Aorta (tissue), 5 donors: Measurements from ENCODE around the gene ZNF521. TPM values are rescaled to one million over a fixed set of nuclear protein-coding genes. Genes with fewer than 3 reads are reported as not detected.
A peak's percentile ranks its signal among the peaks of the same experiment; 100 is the strongest.

Experiments used
- ATAC-seq: fragments of 200-7000 bp; cut with Tn5 transposase; one replicate; pipeline ENCODE4 v1.9.1; 2022; ENCODE audit warnings: moderate library complexity; ENCODE audit not compliant: low FRiP score
- DNase-seq, 2 donors: peaks; one replicate each; pipeline ENCODE4 v3.0.0-alpha.2; 2020
- H3K27ac ChIP-seq, 2 donors: one replicate each; pipeline ENCODE4 v1.5.1; 2013; ENCODE audit warnings: low read length in 2 of 2, mild to moderate bottlenecking in 2 of 2, moderate library complexity in 2 of 2, control low read depth in 1 of 2, inconsistent platforms in 1 of 2, low read depth in 1 of 2
- H3K27me3 ChIP-seq, 2 donors: one replicate each; pipeline ENCODE4 v1.6.1; 2013; ENCODE audit warnings: control low read depth in 1 of 2, low read length in 1 of 2, mild to moderate bottlenecking in 1 of 2, moderate library complexity in 1 of 2; ENCODE audit not compliant: insufficient read depth in 2 of 2, control insufficient read depth in 1 of 2
- H3K36me3 ChIP-seq, 2 donors: one replicate each; pipeline ENCODE4 v1.6.1; 2013; ENCODE audit warnings: control low read depth in 1 of 2, low read length in 1 of 2, mild to moderate bottlenecking in 1 of 2; ENCODE audit not compliant: insufficient read depth in 2 of 2, control insufficient read depth in 1 of 2
- H3K4me1 ChIP-seq, 2 donors: one replicate each; pipeline ENCODE4 v1.6.1; 2013; ENCODE audit warnings: low read length in 2 of 2, control low read depth in 1 of 2, mild to moderate bottlenecking in 1 of 2, moderate library complexity in 1 of 2; ENCODE audit not compliant: insufficient read depth in 2 of 2, control insufficient read depth in 1 of 2
- H3K4me3 ChIP-seq, 2 donors: one replicate each; pipeline ENCODE4 v1.5.1; 2013; ENCODE audit warnings: low read length in 2 of 2, control low read depth in 1 of 2, mild to moderate bottlenecking in 1 of 2
- H3K9me3 ChIP-seq: one replicate; pipeline ENCODE4 v1.6.1; 2013; ENCODE audit warnings: mild to moderate bottlenecking, low read length; ENCODE audit not compliant: control insufficient read depth
- WGBS, 2 donors: extraction: QIAGEN DNeasy Blood & Tissue Kit; methylation state at CpG; one replicate each; pipeline ENCODE4 v1.1.7; 2013; 5-methylcytosine and 5-hydroxymethylcytosine counted together
- intact Hi-C, 2 donors: fragments of 100-400 bp; cut with DNase I; formaldehyde crosslinking; loops; one replicate each; pipeline versions ENCODE4 v1.14.2 to v1.15.0; 2022
- polyA plus RNA-seq, 2 donors: library from polyadenylated mRNA; stranded (reverse); fragments of 200-250 nt; gene quantifications; one replicate each; pipeline ENCODE4 v1.2.3, GENCODE V29; 2013
- total RNA-seq, 2 donors: library from RNA; stranded (reverse); fragmentation: NEBNext Ultra II Directional; extraction: Animal tissue kit (Norgen Biotek cat#: 25700); gene quantifications; one replicate each; pipeline ENCODE4 v1.2.1, GENCODE V29; 2021
- donor health status: healthy with polysubstance abuse.
- donor health status: Bipolar disorder and iron deficiency.
- donor health status: DM: no; HTN: no; CAD: no.
- donor health status: DM: no; HTN: no; CAD: no.
- donor health status: DM: yes; HTN: yes; CAD: no.

Gene ZNF521
- total and polyA plus RNA-seq, 4 donors, result 0.84 to 88.7 (median 14.6) TPM

DNA sequence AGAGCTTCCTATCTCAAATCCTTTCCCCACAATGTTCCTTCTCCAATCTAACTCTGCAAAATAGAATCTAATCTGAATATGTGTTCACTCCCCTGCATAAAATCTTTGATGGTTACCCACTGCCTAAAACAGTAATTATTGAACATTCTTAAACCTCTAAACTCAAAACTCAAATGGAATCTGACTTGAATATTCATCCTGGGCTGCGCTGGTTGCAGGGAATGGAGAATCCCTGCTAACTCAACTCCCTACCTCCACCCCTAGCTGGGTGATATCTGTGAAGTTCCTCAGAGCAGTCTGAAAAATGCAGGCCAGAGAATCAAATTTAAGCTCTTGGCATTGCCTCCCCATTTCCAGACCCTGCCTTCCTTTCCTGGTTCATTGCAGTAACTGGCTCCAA is 44.8 kb downstream of the ZNF521 start:
- H3K27ac ChIP-seq, result no peak overlapping the region
- 98 to 100% methylated on average over 1 of the region's 1 CpG for WGBS, 2 donors
- DNase-seq, result no peak
- H3K27me3 ChIP-seq, result no peaks in the 10 kb centered on the region
- no peak for ATAC-seq
- H3K4me1 ChIP-seq, result no peaks in the 10 kb centered on the region
- H3K36me3 ChIP-seq, result no peaks in the 10 kb centered on the region
- intact Hi-C loops, result loop anchor here in 1 of 2 donors (10.0 kb wide), 1 partner anchor 132 kb away; no protein-coding TSS in a partner anchor
- no peak overlapping the region for H3K4me3 ChIP-seq
- H3K9me3 ChIP-seq, result peaks cover under 1% of the 10 kb centered on the region

DNA sequence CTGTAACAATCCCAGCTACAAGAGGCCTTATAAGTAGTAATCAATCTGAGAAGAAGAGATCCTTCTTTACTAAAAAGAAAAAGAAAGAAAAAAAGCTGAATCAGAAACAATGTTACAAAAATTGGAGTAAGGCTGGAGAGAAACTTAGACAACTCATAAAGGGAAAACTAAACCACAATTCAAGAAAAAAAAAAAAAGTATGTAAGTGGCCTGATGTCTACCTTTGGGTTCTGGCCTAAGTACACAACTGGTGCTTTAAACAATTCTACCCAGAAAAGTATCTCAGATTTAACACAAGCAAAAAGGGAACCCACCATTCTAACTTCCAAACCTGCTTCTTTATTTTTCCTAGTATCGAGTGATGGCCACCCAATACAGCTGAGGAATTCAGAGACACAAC is 45.3 kb downstream of the ZNF521 start:
- WGBS, 2 donors, result 86 to 97% methylated on average over 1 of the region's 1 CpG
- ATAC-seq (no peak), DNase-seq (no peak)
- Histone ChIP-seq H3K4me3 (no peak overlapping the region), H3K9me3 (peaks cover 2% of the 10 kb centered on the region), H3K27me3 (no peaks in the 10 kb centered on the region), H3K36me3 (no peaks in the 10 kb centered on the region), H3K4me1 (no peaks in the 10 kb centered on the region), H3K27ac (no peak overlapping the region)
- intact Hi-C loops, result loop anchor here in 1 of 2 donors (10.0 kb wide), 1 partner anchor 132 kb away; no protein-coding TSS in a partner anchor

DNA sequence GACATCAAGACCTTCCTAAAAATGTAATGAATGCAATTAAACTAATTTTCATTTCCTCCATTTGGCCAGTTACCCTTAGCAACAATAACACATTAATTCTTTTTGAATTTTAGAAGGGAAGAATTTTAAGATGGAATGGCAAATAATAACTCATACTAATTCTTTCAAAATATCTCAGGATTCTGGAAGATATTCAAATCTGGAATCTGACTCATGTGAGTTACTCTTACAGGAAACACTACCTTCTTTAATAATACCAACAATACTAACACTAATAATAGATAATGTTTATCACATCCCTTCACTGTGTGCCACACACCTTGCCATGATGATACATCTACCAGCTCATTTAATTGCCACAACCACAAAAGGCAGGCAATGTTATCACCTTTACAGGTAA is 46.4 kb downstream of the ZNF521 start:
- Histone ChIP-seq H3K4me3 (no peak overlapping the region), H3K27ac (no peak overlapping the region), H3K4me1 (no peaks in the 10 kb centered on the region), H3K27me3 (no peaks in the 10 kb centered on the region), H3K36me3 (no peaks in the 10 kb centered on the region), H3K9me3 (peaks cover 2% of the 10 kb centered on the region)
- intact Hi-C loops, result loop anchor here in 1 of 2 donors (10.0 kb wide), 1 partner anchor 131 kb away; no protein-coding TSS in a partner anchor
- no peak for ATAC-seq
- no peak for DNase-seq

DNA sequence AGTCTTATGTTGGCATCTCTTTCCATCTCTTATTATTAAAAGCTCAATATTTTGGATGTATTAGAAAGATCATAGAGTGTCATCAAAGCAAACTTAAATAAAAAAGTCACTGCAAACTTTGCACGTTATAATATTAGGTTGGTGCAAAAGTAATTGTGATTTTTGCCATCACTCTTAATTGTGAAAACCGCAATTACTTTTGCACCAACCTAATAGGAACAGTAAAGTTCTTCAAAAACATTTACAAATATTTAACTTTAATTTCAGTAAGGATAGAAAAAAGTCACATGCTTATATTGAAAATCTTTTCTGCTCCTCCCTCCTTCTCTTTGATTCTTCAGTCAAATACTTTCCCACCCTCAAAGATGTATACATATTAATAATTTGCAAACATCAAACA is 51.5 kb downstream of the ZNF521 start:
- H3K36me3 ChIP-seq, result no peaks in the 10 kb centered on the region
- ATAC-seq (no peak), DNase-seq (no peak)
- peaks cover 2% of the 10 kb centered on the region for H3K9me3 ChIP-seq
- H3K27me3 ChIP-seq, result no peaks in the 10 kb centered on the region
- no peak overlapping the region for H3K27ac ChIP-seq
- H3K4me3 ChIP-seq, result no peak overlapping the region
- WGBS, 2 donors, result 89 to 92% methylated on average over 2 of the region's 2 CpGs
- no peaks in the 10 kb centered on the region for H3K4me1 ChIP-seq
- intact Hi-C loops, result loop anchor here in 1 of 2 donors (10.0 kb wide), 1 partner anchor 126 kb away; no protein-coding TSS in a partner anchor

DNA sequence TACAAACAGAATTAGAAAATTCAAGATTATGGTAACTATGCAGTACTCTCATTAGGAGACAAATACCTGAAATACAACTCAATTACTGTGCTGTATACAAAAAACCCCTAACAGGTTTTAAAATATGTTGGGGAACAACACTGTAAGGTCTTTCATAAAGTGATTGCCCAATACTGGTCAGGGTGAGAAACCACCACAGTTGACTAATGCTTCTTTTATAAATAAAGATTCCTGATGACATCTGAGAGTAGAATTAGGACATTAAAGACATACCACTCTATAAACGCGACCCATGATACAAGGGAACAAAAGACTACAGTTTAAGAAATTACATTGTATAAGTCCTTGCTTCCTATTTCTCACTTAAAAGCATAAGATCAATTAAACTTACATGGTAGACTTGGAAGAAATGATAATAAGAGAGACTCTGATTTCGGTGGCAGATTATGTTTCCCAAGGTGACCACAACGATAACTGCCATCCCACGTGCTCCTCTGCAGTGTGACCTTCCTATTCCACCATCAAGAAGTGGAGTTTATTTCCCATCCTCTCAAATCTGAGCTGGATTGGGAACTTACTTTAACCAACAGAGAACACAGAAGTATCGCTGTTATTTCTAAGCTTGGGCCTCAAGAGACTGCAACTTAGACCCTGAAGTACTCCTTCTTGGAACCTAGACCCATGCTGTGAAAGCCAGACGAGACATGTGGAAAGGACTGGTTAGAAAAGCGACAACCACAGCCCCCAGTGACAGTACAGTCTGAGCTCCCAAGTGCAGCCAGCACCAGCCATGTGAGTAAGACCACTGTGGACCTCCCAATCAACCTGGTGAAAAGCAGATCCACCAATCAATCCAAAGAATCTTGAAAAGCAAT is 52.3 kb downstream of the ZNF521 start:
- ATAC-seq, result no peak
- Histone ChIP-seq H3K4me1 (no peaks in the 10 kb centered on the region), H3K9me3 (peaks cover 2% of the 10 kb centered on the region), H3K27me3 (no peaks in the 10 kb centered on the region), H3K36me3 (no peaks in the 10 kb centered on the region), H3K4me3 (no peak overlapping the region), H3K27ac (no peak overlapping the region)
- no peak for DNase-seq
- intact Hi-C loops, result loop anchor here in 1 of 2 donors (10.0 kb wide), 1 partner anchor 125 kb away; no protein-coding TSS in a partner anchor
- 82 to 86% methylated on average over 8 of the region's 8 CpGs for WGBS, 2 donors

DNA sequence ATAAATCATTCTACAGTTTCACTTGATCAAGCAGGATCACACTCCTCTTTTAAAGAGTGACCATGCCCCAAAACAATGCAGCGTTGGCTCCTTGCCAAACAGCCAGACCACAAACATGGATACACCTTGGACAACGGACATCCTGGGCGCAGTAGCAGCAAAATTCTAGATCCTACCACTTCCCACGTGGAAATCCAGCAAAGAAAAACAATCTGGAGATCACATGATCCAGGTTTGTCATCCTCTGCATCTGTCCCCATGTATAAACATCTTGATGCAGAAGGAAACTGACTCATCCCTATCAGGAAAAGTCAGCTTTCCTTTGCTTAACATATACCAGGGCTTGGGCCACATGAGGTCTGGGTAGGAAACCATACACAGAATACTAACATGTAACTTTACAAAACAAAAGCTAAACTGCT is 53.1 kb downstream of the ZNF521 start:
- H3K4me3 ChIP-seq, result no peak overlapping the region
- no peaks in the 10 kb centered on the region for H3K4me1 ChIP-seq
- no peak overlapping the region for H3K27ac ChIP-seq
- intact Hi-C loops, result no loop called here
- ATAC-seq (peak; percentile 73), DNase-seq (no peak)
- H3K9me3 ChIP-seq, result peaks cover 2% of the 10 kb centered on the region
- 58 to 59% methylated on average over 4 of the region's 4 CpGs for WGBS, 2 donors
- no peaks in the 10 kb centered on the region for H3K36me3 ChIP-seq
- no peaks in the 10 kb centered on the region for H3K27me3 ChIP-seq

DNA sequence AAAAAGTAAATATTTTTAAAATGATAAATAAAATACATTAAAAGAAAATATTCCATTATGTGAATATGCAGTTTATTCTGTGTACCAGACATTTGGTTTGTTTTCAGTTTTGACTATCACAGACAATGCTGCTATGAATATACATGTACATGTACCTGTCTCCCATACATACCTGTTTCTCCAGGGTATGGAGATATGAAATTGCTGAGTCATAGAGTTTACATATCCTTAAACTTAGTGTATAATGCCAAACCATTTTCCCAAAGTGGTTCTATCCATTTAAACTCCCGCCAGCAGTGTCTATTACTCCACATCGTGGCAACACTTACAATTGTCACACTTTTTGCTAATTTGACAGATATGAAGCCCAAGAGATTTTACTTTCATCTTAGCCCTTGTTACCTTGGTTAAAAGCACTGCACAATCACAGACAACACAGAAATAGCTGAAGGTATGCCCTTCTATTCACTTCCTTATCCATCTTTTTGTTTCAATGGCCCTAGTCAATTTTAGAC is 56.3 kb downstream of the ZNF521 start:
- H3K27ac ChIP-seq, result no peak overlapping the region
- no peak overlapping the region for H3K4me3 ChIP-seq
- DNase-seq (no peak), ATAC-seq (no peak)
- H3K27me3 ChIP-seq, result no peaks in the 10 kb centered on the region
- H3K36me3 ChIP-seq, result no peaks in the 10 kb centered on the region
- no peaks in the 10 kb centered on the region for H3K9me3 ChIP-seq
- H3K4me1 ChIP-seq, result no peaks in the 10 kb centered on the region
- 89 to 96% methylated on average over 2 of the region's 2 CpGs for WGBS, 2 donors
- intact Hi-C loops, result no loop called here

DNA sequence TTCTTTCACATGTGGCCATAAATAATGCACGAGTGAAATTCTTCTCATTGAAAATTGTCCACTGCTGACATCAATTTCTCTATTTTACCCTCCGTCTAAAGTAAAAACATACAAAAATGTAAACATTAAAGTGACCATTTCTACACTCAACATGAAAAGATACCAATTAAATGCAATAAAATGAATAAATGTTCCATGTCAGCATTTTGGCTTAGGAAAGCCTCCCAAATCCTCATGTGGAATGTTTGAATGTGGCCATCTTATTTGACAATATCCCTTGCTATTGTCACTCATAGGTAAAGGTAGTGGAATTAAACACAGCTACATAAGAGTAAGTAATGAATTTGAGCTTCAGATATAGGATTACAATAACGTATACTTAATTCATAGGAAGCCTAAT is 60.8 kb downstream of the ZNF521 start:
- no peak for DNase-seq
- Histone ChIP-seq H3K27ac (no peak overlapping the region), H3K4me1 (no peaks in the 10 kb centered on the region), H3K4me3 (no peak overlapping the region), H3K36me3 (no peaks in the 10 kb centered on the region), H3K27me3 (no peaks in the 10 kb centered on the region), H3K9me3 (no peaks in the 10 kb centered on the region)
- intact Hi-C loops, result no loop called here
- WGBS, 2 donors, result 82 to 89% methylated on average over 3 of the region's 3 CpGs
- no peak for ATAC-seq
